WERI-Rb-1 (cell line): ENCODE data around the gene SLC22A4.

ENCODE experiments used
- DNase-seq: peaks from one replicate; pipeline ENCODE4 v3.0.0-alpha.2; 2020
- H3K27ac ChIP-seq: fragments of 250-450 bp; sonication (Bioruptor Pico); 2 replicates; pipeline ENCODE4 v1.5.1; 2020; ENCODE audit warnings: mild to moderate bottlenecking, moderate library complexity
- H3K27me3 ChIP-seq: fragments of 250-450 bp; sonication (Bioruptor Pico); 2 replicates; pipeline ENCODE4 v1.5.1; 2021; ENCODE audit warnings: mild to moderate bottlenecking, low read depth, moderate library complexity; ENCODE audit not compliant: insufficient read depth, severe bottlenecking
- H3K36me3 ChIP-seq: fragments of 250-450 bp; sonication (Bioruptor Pico); 2 replicates; pipeline ENCODE4 v1.5.1; 2020; ENCODE audit warnings: mild to moderate bottlenecking, moderate library complexity
- H3K4me3 ChIP-seq: 2 replicates; pipeline ENCODE4 v1.5.1; 2011; ENCODE audit warnings: low read depth, mild to moderate bottlenecking, control low read depth, low read length
- H3K9me3 ChIP-seq: fragments of 250-450 bp; sonication (Bioruptor Pico); 2 replicates; pipeline ENCODE4 v1.5.1; 2021; ENCODE audit warnings: mild to moderate bottlenecking, moderate library complexity; ENCODE audit not compliant: severe bottlenecking
- TF ChIP-seq, protein P1 (sequence below): IDR thresholded peaks from 2 replicates; pipeline ENCODE4 v1.5.1; 2011; ENCODE audit warnings: low read depth, mild to moderate bottlenecking, control low read depth, inconsistent platforms, low read length

SLC22A4 gene

DNA sequence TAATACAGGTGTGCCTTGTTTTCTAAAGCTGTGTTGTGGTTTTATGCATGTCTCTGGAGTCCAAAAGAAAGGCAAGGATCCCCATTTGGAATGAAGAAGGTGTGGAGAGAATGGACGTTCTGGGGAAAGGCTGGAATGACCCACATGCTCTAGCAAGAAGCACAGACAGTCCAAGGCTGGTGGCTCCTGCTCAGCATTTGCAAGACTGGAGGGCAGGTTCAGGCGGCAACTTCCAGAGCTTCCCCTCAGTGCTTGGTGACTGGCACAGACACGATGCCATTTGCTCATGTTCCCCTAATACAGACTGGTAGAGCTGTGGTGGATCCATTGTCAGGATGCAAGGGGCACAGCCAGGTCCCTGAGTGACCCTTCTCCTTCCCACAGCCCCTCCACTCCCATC is 8.2 kb downstream of the SLC22A4 start:
- Histone ChIP-seq H3K27me3 (no peaks in the 10 kb centered on the region), H3K4me3 (no peak overlapping the region), H3K27ac (no peak overlapping the region), H3K9me3 (peaks cover 7% of the 10 kb centered on the region), H3K36me3 (no peaks in the 10 kb centered on the region)
- TF ChIP-seq, protein P1, sequence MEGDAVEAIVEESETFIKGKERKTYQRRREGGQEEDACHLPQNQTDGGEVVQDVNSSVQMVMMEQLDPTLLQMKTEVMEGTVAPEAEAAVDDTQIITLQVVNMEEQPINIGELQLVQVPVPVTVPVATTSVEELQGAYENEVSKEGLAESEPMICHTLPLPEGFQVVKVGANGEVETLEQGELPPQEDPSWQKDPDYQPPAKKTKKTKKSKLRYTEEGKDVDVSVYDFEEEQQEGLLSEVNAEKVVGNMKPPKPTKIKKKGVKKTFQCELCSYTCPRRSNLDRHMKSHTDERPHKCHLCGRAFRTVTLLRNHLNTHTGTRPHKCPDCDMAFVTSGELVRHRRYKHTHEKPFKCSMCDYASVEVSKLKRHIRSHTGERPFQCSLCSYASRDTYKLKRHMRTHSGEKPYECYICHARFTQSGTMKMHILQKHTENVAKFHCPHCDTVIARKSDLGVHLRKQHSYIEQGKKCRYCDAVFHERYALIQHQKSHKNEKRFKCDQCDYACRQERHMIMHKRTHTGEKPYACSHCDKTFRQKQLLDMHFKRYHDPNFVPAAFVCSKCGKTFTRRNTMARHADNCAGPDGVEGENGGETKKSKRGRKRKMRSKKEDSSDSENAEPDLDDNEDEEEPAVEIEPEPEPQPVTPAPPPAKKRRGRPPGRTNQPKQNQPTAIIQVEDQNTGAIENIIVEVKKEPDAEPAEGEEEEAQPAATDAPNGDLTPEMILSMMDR = no peak
- DNase-seq = no peak

DNA sequence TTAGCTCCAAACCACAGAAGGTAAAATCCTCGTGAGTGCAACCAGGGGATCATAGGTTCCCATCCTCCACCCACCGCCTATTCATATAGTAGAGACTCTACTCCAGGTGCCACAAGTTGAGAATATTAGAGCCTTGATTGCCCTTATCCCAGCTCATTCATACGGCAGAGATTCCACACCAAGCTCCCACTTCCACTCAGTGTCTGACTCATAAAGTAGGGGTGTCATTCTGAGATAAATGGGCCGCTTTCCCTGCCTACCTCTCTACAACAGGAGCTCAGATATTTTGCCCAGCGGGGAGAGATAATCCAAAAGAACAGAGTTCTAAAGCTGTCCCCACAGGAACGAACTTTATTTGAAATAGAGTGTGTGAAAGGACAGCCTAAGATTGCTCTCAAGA is 9.4 kb downstream of the SLC22A4 start:
- DNase-seq = no peak
- H3K27me3 ChIP-seq = no peaks in the 10 kb centered on the region
- H3K4me3 ChIP-seq = no peak overlapping the region
- TF ChIP-seq, protein P1 = no peak
- no peak overlapping the region for H3K27ac ChIP-seq
- H3K36me3 ChIP-seq = no peaks in the 10 kb centered on the region
- H3K9me3 ChIP-seq = peaks cover 7% of the 10 kb centered on the region

DNA sequence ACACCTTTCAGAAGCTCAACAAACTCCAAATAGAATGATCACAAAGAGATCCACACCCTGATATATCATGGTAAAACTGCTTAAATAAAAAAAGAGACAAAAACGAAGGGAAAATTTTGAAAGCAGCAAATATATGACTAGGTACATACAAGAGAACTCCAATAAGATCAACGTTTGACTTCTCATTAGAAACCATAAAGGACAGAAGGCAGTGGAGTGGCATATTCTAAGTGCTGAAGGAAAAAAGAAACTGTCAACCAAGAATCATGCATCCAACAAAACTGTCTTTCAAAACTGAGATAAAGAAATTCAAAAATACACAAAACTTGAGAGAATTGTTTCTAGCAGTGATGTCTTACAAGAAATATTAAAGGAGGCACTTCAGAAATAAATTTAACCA is 11.2 kb downstream of the SLC22A4 start:
- H3K4me3 ChIP-seq = no peak overlapping the region
- no peaks in the 10 kb centered on the region for H3K36me3 ChIP-seq
- peaks cover 7% of the 10 kb centered on the region for H3K9me3 ChIP-seq
- TF ChIP-seq, protein P1 = no peak
- H3K27ac ChIP-seq = no peak overlapping the region
- H3K27me3 ChIP-seq = no peaks in the 10 kb centered on the region
- DNase-seq = no peak

DNA sequence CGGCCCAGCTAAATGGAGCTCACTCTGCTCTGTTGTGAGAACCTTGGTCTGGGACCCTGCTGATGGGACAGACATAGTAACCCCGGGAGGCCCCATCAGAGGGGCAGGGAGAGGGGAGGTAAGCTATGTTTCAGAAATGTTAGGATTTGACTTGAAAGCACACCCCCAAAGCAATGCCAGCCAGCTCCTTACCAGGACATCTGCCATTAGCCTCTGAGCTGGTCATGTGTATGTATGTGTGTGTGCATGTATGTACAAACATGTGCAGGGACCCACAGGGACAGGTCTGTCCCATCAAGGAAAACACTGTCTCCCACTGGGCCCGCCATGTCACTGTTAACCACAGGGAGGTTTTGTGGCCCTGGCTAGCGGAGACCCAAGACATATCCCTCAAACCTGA is 14.5 kb downstream of the SLC22A4 start:
- Histone ChIP-seq H3K27me3 (no peaks in the 10 kb centered on the region), H3K9me3 (peaks cover 7% of the 10 kb centered on the region), H3K4me3 (no peak overlapping the region)

DNA sequence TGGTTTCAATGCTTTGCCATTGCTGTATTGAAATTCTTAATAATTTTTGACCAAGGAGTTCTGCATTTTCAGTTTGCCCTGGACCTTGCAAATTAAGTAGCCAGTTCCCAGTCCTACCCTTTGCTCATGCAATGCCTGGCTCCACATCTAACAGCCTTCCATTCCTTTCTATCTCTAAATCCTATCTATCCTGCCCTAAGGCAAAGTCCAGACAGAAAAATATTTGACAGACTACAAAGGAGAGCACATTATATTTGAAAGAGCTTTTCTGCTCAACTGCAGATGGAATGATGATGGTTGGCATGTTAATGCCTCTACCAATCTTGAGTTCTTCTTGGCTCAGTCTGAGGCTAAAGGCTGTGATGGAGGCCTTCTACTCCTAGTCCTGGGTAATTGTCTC is 15.5 kb downstream of the SLC22A4 start:
- Histone ChIP-seq H3K9me3 (peaks cover 6% of the 10 kb centered on the region), H3K36me3 (no peaks in the 10 kb centered on the region), H3K4me3 (no peak overlapping the region), H3K27me3 (no peaks in the 10 kb centered on the region), H3K27ac (no peak overlapping the region)
- DNase-seq = no peak
- TF ChIP-seq, protein P1 = no peak

More for the DNA sequence above, 14.5 kb downstream of the SLC22A4 start:
- Histone ChIP-seq H3K36me3 (no peaks in the 10 kb centered on the region), H3K27ac (no peak overlapping the region)
- TF ChIP-seq, protein P1 = no peak
- DNase-seq = no peak

- no peak overlapping the region for H3K27ac ChIP-seq
- TF ChIP-seq, protein P1 = no peak
- H3K4me3 ChIP-seq = no peak overlapping the region
- no peak for DNase-seq
- H3K27me3 ChIP-seq = no peaks in the 10 kb centered on the region
- H3K36me3 ChIP-seq = no peaks in the 10 kb centered on the region
- peaks cover under 1% of the 10 kb centered on the region for H3K9me3 ChIP-seq
Measured at GRCh38 chr5:132310141-132310834, 16.1 kb downstream of the SLC22A4 start.
